ENCODE results near the gene WFIKKN1.

WFIKKN1 gene

GRCh38 chr16:636206-637080 lies 5.7 kb downstream of the WFIKKN1 start, which contains the start of gene METTL26:
TSS of gene METTL26 (minus strand) at chr16:636305. CDS start at chr16:636290, 15 bp downstream.
- Histone ChIP-seq H3K36me3 (peaks cover 10% of the 10 kb centered on the region), H3K4me3 (ENCODE audit: low read depth, low read length) (peak within 1 kb of the TSS; percentile 78), H3K27me3 (no peaks in the 10 kb centered on the region), H3K4me1 (peaks cover 9% of the 10 kb centered on the region), H3K9me3 (no peaks in the 10 kb centered on the region)
- peak; percentile 98 for DNase-seq
- no peak for TF ChIP-seq CTCF (IDR thresholded peaks at IDR 0.05; ENCODE audit: low read depth, low read length)

GRCh38 chr16:637081-638018 lies 6.6 kb downstream of the WFIKKN1 start:
- Histone ChIP-seq H3K4me1 (peaks cover 9% of the 10 kb centered on the region), H3K27me3 (no peaks in the 10 kb centered on the region), H3K4me3 (ENCODE audit: low read depth, low read length) (peak overlapping the region; percentile 78), H3K36me3 (peaks cover 10% of the 10 kb centered on the region), H3K9me3 (no peaks in the 10 kb centered on the region)
- TF ChIP-seq CTCF (IDR thresholded peaks at IDR 0.05; ENCODE audit: low read depth, low read length) = no peak
- peak; percentile 97 for DNase-seq

GRCh38 chr16:638034-638543 lies 7.3 kb downstream of the WFIKKN1 start:
- DNase-seq = no peak
- peaks cover 10% of the 10 kb centered on the region for H3K36me3 ChIP-seq
- H3K9me3 ChIP-seq = no peaks in the 10 kb centered on the region
- no peaks in the 10 kb centered on the region for H3K27me3 ChIP-seq
- peaks cover 11% of the 10 kb centered on the region for H3K4me1 ChIP-seq
- H3K4me3 ChIP-seq (ENCODE audit: low read depth, low read length) = no peak overlapping the region
- TF ChIP-seq CTCF (IDR thresholded peaks at IDR 0.05; ENCODE audit: low read depth, low read length) = no peak

- H3K9me3 ChIP-seq = no peaks in the 10 kb centered on the region
Observed at GRCh38 chr16:638836-639235, 8.1 kb downstream of the WFIKKN1 start.

GRCh38 chr16:640614-641013 lies 9.8 kb downstream of the WFIKKN1 start:
- H3K27me3 ChIP-seq = no peaks in the 10 kb centered on the region
- DNase-seq = no peak
- no peaks in the 10 kb centered on the region for H3K36me3 ChIP-seq
- H3K4me1 ChIP-seq = peaks cover 11% of the 10 kb centered on the region
- H3K4me3 ChIP-seq (ENCODE audit: low read depth, low read length) = no peak overlapping the region
- no peak for TF ChIP-seq CTCF (IDR thresholded peaks at IDR 0.05; ENCODE audit: low read depth, low read length)
- no peaks in the 10 kb centered on the region for H3K9me3 ChIP-seq

More at GRCh38 chr16:638836-639235, 8.1 kb downstream of the WFIKKN1 start:
- no peak overlapping the region for H3K4me3 ChIP-seq (ENCODE audit: low read depth, low read length)
- no peak for TF ChIP-seq CTCF (IDR thresholded peaks at IDR 0.05; ENCODE audit: low read depth, low read length)
- H3K4me1 ChIP-seq = peaks cover 11% of the 10 kb centered on the region
- peaks cover 8% of the 10 kb centered on the region for H3K36me3 ChIP-seq
- no peak for DNase-seq
- H3K27me3 ChIP-seq = no peaks in the 10 kb centered on the region

All from BE2C (cell line).